SU-DHL-6 (cell line): ENCODE results near the gene S1PR3.

Experiments
- H2AFZ ChIP-seq: fragments of 200-600 bp; sonication (generic); 2 replicates; pipeline ENCODE4 v1.6.1; 2014; ENCODE audit warnings: low read depth, mild to moderate bottlenecking, moderate library complexity, mixed read lengths, antibody characterized with exemption, low read length; ENCODE audit not compliant: severe bottlenecking
- H3F3A ChIP-seq: fragments of 200-600 bp; shearing (Covaris generic); 2 replicates; pipeline ENCODE4 v1.6.0; 2016; ENCODE audit warnings: antibody characterized with exemption, mild to moderate bottlenecking; ENCODE audit not compliant: insufficient read depth
- H3K27ac ChIP-seq: fragments of 200-600 bp; sonication (generic); 2 replicates; pipeline ENCODE4 v1.5.1; 2016; ENCODE audit warnings: low read depth, mild to moderate bottlenecking, low read length, moderate library complexity, mixed read lengths
- H3K27me3 ChIP-seq: fragments of 200-600 bp; sonication (generic), shearing (Covaris generic); 2 replicates; pipeline ENCODE4 v1.6.0; 2014; ENCODE audit warnings: mild to moderate bottlenecking, low read length
- H3K36me3 ChIP-seq: fragments of 200-600 bp; sonication (generic); 2 replicates; pipeline ENCODE4 v1.6.1; 2014; ENCODE audit warnings: mild to moderate bottlenecking, low read length, mixed read lengths
- H3K4me2 ChIP-seq: fragments of 300-600, 200-600 bp; shearing (Covaris generic), sonication (generic); 2 replicates; pipeline ENCODE4 v1.6.0; 2014; ENCODE audit warnings: low read length, low read depth, mild to moderate bottlenecking; ENCODE audit not compliant: poor library complexity, severe bottlenecking
- H3K4me3 ChIP-seq: fragments of 200-600 bp; sonication (generic); 2 replicates; pipeline ENCODE4 v1.5.1; 2014; ENCODE audit warnings: antibody characterized with exemption, low read length, mild to moderate bottlenecking, mixed read lengths; ENCODE audit not compliant: insufficient read depth, poor library complexity, severe bottlenecking
- H3K79me2 ChIP-seq: fragments of 200-600 bp; sonication (generic); 2 replicates; pipeline ENCODE4 v1.6.1; 2014; ENCODE audit warnings: mild to moderate bottlenecking, low read length, moderate library complexity; ENCODE audit not compliant: insufficient read depth
- H3K9ac ChIP-seq: fragments of 200-600 bp; sonication (generic); 2 replicates; pipeline ENCODE4 v1.7.0; 2014; ENCODE audit warnings: mild to moderate bottlenecking, low read length
- H3K9me2 ChIP-seq: fragments of 200-600 bp; sonication (generic); replicated peaks from 2 replicates; pipeline ENCODE4 v1.6.1; 2014; ENCODE audit warnings: low read length; ENCODE audit not compliant: insufficient read depth
- H3K9me3 ChIP-seq: fragments of 200-600 bp; sonication (generic); 2 replicates; pipeline ENCODE4 v1.6.1; 2014; ENCODE audit warnings: low read length, mixed read lengths; ENCODE audit not compliant: insufficient read depth
- H4K20me1 ChIP-seq: fragments of 200-600 bp; sonication (generic); 2 replicates; pipeline ENCODE4 v1.6.1; 2014; ENCODE audit warnings: low read depth, mild to moderate bottlenecking, antibody characterized with exemption, low read length, moderate library complexity, mixed read lengths
- CTCF ChIP-seq: fragments of 200-600 bp; sonication (generic); IDR thresholded peaks from one replicate; pipeline ENCODE4 v1.5.1; 2017; ENCODE audit warnings: antibody characterized with exemption, mild to moderate bottlenecking, low read length, moderate library complexity; ENCODE audit not compliant: insufficient read depth, poor library complexity, severe bottlenecking
- EZH2phosphoT487 ChIP-seq: fragments of 200-600 bp; sonication (generic), shearing (Covaris generic); conservative IDR thresholded peaks from 2 replicates; pipeline ENCODE4 v1.6.1; 2018; ENCODE audit warnings: mild to moderate bottlenecking, antibody characterized with exemption, low read length, moderate library complexity, mixed read lengths

Gene S1PR3

GRCh38 chr9:89046832-89047231 lies 55.6 kb downstream of the S1PR3 start:
- H3K9me2 ChIP-seq, result no peaks in the 10 kb centered on the region
- H3K9ac ChIP-seq, result no peak overlapping the region
- H2AFZ ChIP-seq, result no peak overlapping the region
- no peaks in the 10 kb centered on the region for H3K36me3 ChIP-seq
- H3K27me3 ChIP-seq, result peaks cover 3% of the 10 kb centered on the region; the same call in 1 of the 2 replicates
- H4K20me1 ChIP-seq, result no peaks in the 10 kb centered on the region
- H3K4me3 ChIP-seq, result no peak overlapping the region
- no peak overlapping the region for H3K27ac ChIP-seq
- H3F3A ChIP-seq, result no peaks in the 10 kb centered on the region
- no peaks in the 10 kb centered on the region for H3K9me3 ChIP-seq
- H3K79me2 ChIP-seq, result no peaks in the 10 kb centered on the region
- TF ChIP-seq EZH2phosphoT487 (no peak), CTCF (no peak)
- no peak overlapping the region for H3K4me2 ChIP-seq

- Histone ChIP-seq H3K4me3 (no peak overlapping the region), H3K27me3 (peaks cover 3% of the 10 kb centered on the region; the same call in 1 of the 2 replicates), H3K9me2 (no peaks in the 10 kb centered on the region), H3K27ac (no peak overlapping the region), H4K20me1 (no peaks in the 10 kb centered on the region), H3K36me3 (no peaks in the 10 kb centered on the region), H3K79me2 (no peaks in the 10 kb centered on the region), H3F3A (no peaks in the 10 kb centered on the region), H3K4me2 (no peak overlapping the region), H3K9ac (no peak overlapping the region), H2AFZ (no peak overlapping the region), H3K9me3 (no peaks in the 10 kb centered on the region)
- TF ChIP-seq EZH2phosphoT487 (no peak), CTCF (no peak)
Observed at GRCh38 chr9:89047667-89048066, 56.4 kb downstream of the S1PR3 start.

GRCh38 chr9:89048616-89049015 lies 57.3 kb downstream of the S1PR3 start:
- no peak overlapping the region for H3K4me2 ChIP-seq
- H4K20me1 ChIP-seq, result no peaks in the 10 kb centered on the region
- no peaks in the 10 kb centered on the region for H3K79me2 ChIP-seq
- H3K27ac ChIP-seq, result no peak overlapping the region
- no peak overlapping the region for H3K9ac ChIP-seq
- H3K4me3 ChIP-seq, result no peak overlapping the region
- H2AFZ ChIP-seq, result no peak overlapping the region
- H3F3A ChIP-seq, result no peaks in the 10 kb centered on the region
- no peak for TF ChIP-seq EZH2phosphoT487
- TF ChIP-seq CTCF, result no peak
- H3K9me2 ChIP-seq, result no peaks in the 10 kb centered on the region
- no peaks in the 10 kb centered on the region for H3K36me3 ChIP-seq
- H3K27me3 ChIP-seq, result peaks cover 3% of the 10 kb centered on the region; the same call in 1 of the 2 replicates
- no peaks in the 10 kb centered on the region for H3K9me3 ChIP-seq

GRCh38 chr9:89049646-89050045 lies 58.4 kb downstream of the S1PR3 start:
- no peaks in the 10 kb centered on the region for H3K27me3 ChIP-seq
- no peaks in the 10 kb centered on the region for H3K9me2 ChIP-seq
- H3K4me2 ChIP-seq, result no peak overlapping the region
- no peak for TF ChIP-seq EZH2phosphoT487
- no peak for TF ChIP-seq CTCF
- H3K9me3 ChIP-seq, result no peaks in the 10 kb centered on the region
- H3F3A ChIP-seq, result no peaks in the 10 kb centered on the region
- no peaks in the 10 kb centered on the region for H3K79me2 ChIP-seq
- H3K27ac ChIP-seq, result no peak overlapping the region
- H3K36me3 ChIP-seq, result no peaks in the 10 kb centered on the region
- H2AFZ ChIP-seq, result no peak overlapping the region
- H3K9ac ChIP-seq, result no peak overlapping the region
- H4K20me1 ChIP-seq, result no peaks in the 10 kb centered on the region
- H3K4me3 ChIP-seq, result no peak overlapping the region
